Caco-2 (cell line): Measurements from ENCODE around the gene SYN1. TPM values are rescaled to one million over a fixed set of nuclear protein-coding genes. Genes with fewer than 3 reads are reported as not detected.
"Not testable (repeated sequence)": the region's sequence is repeated elsewhere in the genome, so short reads cannot be mapped to it uniquely, and the experiment has no call there.

Experiments used
- BruUV-seq: library from RNA; stranded (reverse); fragments of 400-500 nt; replicated peaks from 2 replicates; lab custom pipeline; 2021; lab: Mats Ljungman, UMichigan
- CTCF ChIA-PET: fragments of 300-600 bp; sonication (Branson Sonifier 250); formaldehyde crosslinking; loops from one replicate; lab custom pipeline; 2022; ENCODE audit warnings: antibody characterized with exemption; lab: Charles Lee
- POLR2A ChIA-PET: fragments of 300-600 bp; sonication (Branson Sonifier 250); formaldehyde crosslinking; loops from one replicate; lab custom pipeline; 2022; ENCODE audit warnings: antibody characterized with exemption; lab: Charles Lee
- DNase-seq, 2 experiments: peaks; one replicate each; pipeline versions ENCODE4 v3.0.0 to v3.0.0-alpha.2; 2020 to 2022
- H3K27me3 ChIP-seq: replicated peaks from 2 replicates; pipeline ENCODE4 v1.6.0; 2011; ENCODE audit warnings: low read length; ENCODE audit not compliant: control insufficient read depth, insufficient read depth
- H3K36me3 ChIP-seq: 2 replicates; pipeline ENCODE4 v1.5.1; 2011; ENCODE audit warnings: low read length; ENCODE audit not compliant: control insufficient read depth, insufficient read depth
- H3K4me1 ChIP-seq: fragments of 250-450 bp; sonication (Bioruptor Pico); 2 replicates; pipeline ENCODE4 v1.5.1; 2020; ENCODE audit warnings: mild to moderate bottlenecking
- H3K4me3 ChIP-seq: 2 replicates; pipeline ENCODE4 v1.5.1; 2011; ENCODE audit warnings: low read depth, mild to moderate bottlenecking, control low read depth, low read length
- H3K9me3 ChIP-seq: fragments of 250-450 bp; sonication (Bioruptor Pico); 2 replicates; pipeline ENCODE4 v1.5.1; 2020; ENCODE audit warnings: mild to moderate bottlenecking, moderate library complexity
- H3K27ac Mint-ChIP-seq: one replicate; pipeline ENCODE4 v1.8.0; 2022; ENCODE audit warnings: mixed read lengths; ENCODE audit not compliant: unreplicated experiment
- H3K27me3 Mint-ChIP-seq: one replicate; pipeline ENCODE4 v1.8.0; 2022; ENCODE audit warnings: mixed read lengths; ENCODE audit not compliant: insufficient read depth, unreplicated experiment
- H3K36me3 Mint-ChIP-seq: one replicate; pipeline ENCODE4 v1.8.0; 2022; ENCODE audit warnings: mild to moderate bottlenecking, mixed read lengths; ENCODE audit not compliant: insufficient read depth, unreplicated experiment
- H3K4me1 Mint-ChIP-seq: one replicate; pipeline ENCODE4 v1.8.0; 2022; ENCODE audit warnings: low read depth, mixed read lengths; ENCODE audit not compliant: unreplicated experiment
- H3K4me3 Mint-ChIP-seq: one replicate; pipeline ENCODE4 v1.8.0; 2022; ENCODE audit warnings: mild to moderate bottlenecking, moderate library complexity, mixed read lengths; ENCODE audit not compliant: unreplicated experiment
- H3K9me3 Mint-ChIP-seq: one replicate; pipeline ENCODE4 v1.8.0; 2022; ENCODE audit warnings: mixed read lengths; ENCODE audit not compliant: unreplicated experiment
- CTCF ChIP-seq, 2 experiments: fragments of 200-600 bp in 1 of 2; IDR thresholded peaks; 1 replicate in 1 of 2; 2 replicates in 1 of 2; pipeline versions ENCODE4 v1.5.1 to v1.8.0; 2011 to 2022; ENCODE audit warnings: antibody characterized with exemption in 1 of 2, control low read depth in 1 of 2, inconsistent platforms in 1 of 2, low read depth in 1 of 2, low read length in 1 of 2, mild to moderate bottlenecking in 1 of 2, moderate library complexity in 1 of 2; ENCODE audit not compliant: insufficient read depth in 1 of 2, severe bottlenecking in 1 of 2, unreplicated experiment in 1 of 2
- intact Hi-C: fragments of 100-400 bp; cut with micrococcal nuclease; formaldehyde crosslinking; loops from one replicate; pipeline ENCODE4 v1.10.0; 2022; ENCODE audit not compliant: unreplicated experiment
- total RNA-seq: library from RNA; stranded (reverse); gene quantifications from 2 replicates; pipeline ENCODE4 v1.2.3, GENCODE V29; 2022

SYN1 gene
- total RNA-seq, 1 experiment from 2014 or later: not detected

GRCh38 chrX:47608130-47608810 lies 11.4 kb downstream of the SYN1 start:
- Mint-ChIP-seq H3K36me3 (no peaks in the 10 kb centered on the region), H3K4me1 (no peaks in the 10 kb centered on the region), H3K9me3 (no peaks in the 10 kb centered on the region), H3K27ac (no peak overlapping the region), H3K27me3 (no peaks in the 10 kb centered on the region), H3K4me3 (no peak overlapping the region)
- no peak for DNase-seq
- ChIA-PET CTCF (no interaction called here), POLR2A (no interaction called here)
- intact Hi-C loops: no loop called here
- no peaks in the 10 kb centered on the region for H3K4me1 ChIP-seq
- no peaks in the 10 kb centered on the region for H3K27me3 ChIP-seq
- no TSS peak for BruUV-seq
- no peaks in the 10 kb centered on the region for H3K36me3 ChIP-seq
- TF ChIP-seq CTCF (IDR thresholded peaks at IDR 0.05; ENCODE audit: insufficient read depth in 1 of 2, low read depth in 1 of 2, low read length in 1 of 2, severe bottlenecking in 1 of 2, unreplicated experiment in 1 of 2): no peak
- H3K4me3 ChIP-seq: no peak overlapping the region
- no peaks in the 10 kb centered on the region for H3K9me3 ChIP-seq

DNA sequence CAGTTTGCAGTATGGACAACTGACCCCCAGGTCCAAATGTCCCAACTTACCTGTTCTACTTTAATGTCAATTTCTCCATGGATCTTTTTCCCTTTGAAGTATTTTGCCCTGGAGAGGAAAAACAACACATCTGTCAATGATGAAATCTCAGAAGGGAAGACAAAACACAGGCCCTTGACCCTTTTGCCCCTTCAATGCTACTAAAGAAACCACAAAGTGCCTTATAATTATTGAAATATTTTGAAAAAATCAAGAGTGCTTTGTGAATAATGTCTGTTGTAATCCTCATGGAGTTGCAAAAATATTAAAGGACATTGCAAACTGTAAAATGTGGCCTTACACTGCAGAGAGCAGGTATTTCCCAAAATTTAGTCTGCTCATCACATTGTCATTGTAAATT lies 12.6 kb downstream of the SYN1 start:
- no peak for DNase-seq
- no peak for TF ChIP-seq CTCF (IDR thresholded peaks at IDR 0.05; ENCODE audit: insufficient read depth in 1 of 2, low read depth in 1 of 2, low read length in 1 of 2, severe bottlenecking in 1 of 2, unreplicated experiment in 1 of 2)
- Histone ChIP-seq H3K27me3 (no peaks in the 10 kb centered on the region), H3K4me3 (no peak overlapping the region), H3K4me1 (no peaks in the 10 kb centered on the region), H3K36me3 (no peaks in the 10 kb centered on the region), H3K9me3 (no peaks in the 10 kb centered on the region)
- Mint-ChIP-seq H3K27me3 (no peaks in the 10 kb centered on the region), H3K4me1 (no peaks in the 10 kb centered on the region), H3K36me3 (no peaks in the 10 kb centered on the region), H3K4me3 (no peak overlapping the region), H3K27ac (no peak overlapping the region), H3K9me3 (no peaks in the 10 kb centered on the region)
- POLR2A ChIA-PET: no interaction called here
- no TSS peak for BruUV-seq
- CTCF ChIA-PET: no interaction called here
- intact Hi-C loops: no loop called here

GRCh38 chrX:47605024-47605423 lies 14.6 kb downstream of the SYN1 start:
- Mint-ChIP-seq H3K4me3 (no peak overlapping the region), H3K27ac (no peak overlapping the region), H3K9me3 (no peaks in the 10 kb centered on the region), H3K27me3 (peaks cover 5% of the 10 kb centered on the region), H3K4me1 (no peaks in the 10 kb centered on the region), H3K36me3 (no peaks in the 10 kb centered on the region)
- no TSS peak for BruUV-seq
- CTCF ChIA-PET: no interaction called here
- POLR2A ChIA-PET: interaction anchor here (0.6 kb wide), 1 partner anchor 46 kb away, joined by 3 read pairs; the partner anchor contains the start of gene ELK1
- no peaks in the 10 kb centered on the region for H3K4me1 ChIP-seq
- H3K9me3 ChIP-seq: no peaks in the 10 kb centered on the region
- TF ChIP-seq CTCF (IDR thresholded peaks at IDR 0.05; ENCODE audit: insufficient read depth in 1 of 2, low read depth in 1 of 2, low read length in 1 of 2, severe bottlenecking in 1 of 2, unreplicated experiment in 1 of 2): no peak
- no peak overlapping the region for H3K4me3 ChIP-seq
- intact Hi-C loops: no loop called here
- no peaks in the 10 kb centered on the region for H3K27me3 ChIP-seq
- no peak for DNase-seq
- H3K36me3 ChIP-seq: no peaks in the 10 kb centered on the region

DNA sequence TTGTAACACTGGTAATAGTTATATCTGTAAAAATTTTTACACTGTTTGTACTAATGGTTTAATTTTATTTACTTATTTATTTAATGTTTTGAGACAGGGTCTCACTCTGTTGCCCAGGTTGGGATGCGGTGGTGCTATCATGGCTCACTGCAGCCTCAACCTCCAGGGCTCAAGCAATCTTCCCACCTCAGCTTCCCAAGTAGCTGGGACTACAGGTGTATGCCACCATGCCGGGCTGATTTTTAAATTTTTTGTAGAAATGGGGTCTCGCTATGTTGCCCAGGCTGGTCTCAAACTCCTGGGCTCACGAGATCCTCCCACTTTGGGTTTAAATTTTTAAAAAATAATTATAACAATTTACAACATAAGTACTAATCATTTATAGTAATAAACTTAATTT lies 16.5 kb downstream of the SYN1 start:
- H3K9me3 ChIP-seq, H3K4me3 ChIP-seq, H3K36me3 ChIP-seq, POLR2A ChIA-PET, DNase-seq, H3K9me3 Mint-ChIP-seq, H3K27me3 ChIP-seq, BruUV-seq, CTCF ChIA-PET, H3K4me1 ChIP-seq, intact Hi-C loops, H3K27ac Mint-ChIP-seq, H3K27me3 Mint-ChIP-seq, H3K4me3 Mint-ChIP-seq, H3K4me1 Mint-ChIP-seq, H3K36me3 Mint-ChIP-seq: not testable (repeated sequence)
